ENCODE data around the gene IGSF3.

GRCh38 chr1:116545359-116545705 is 122.2 kb downstream of the IGSF3 start:
- TF ChIP-seq CTCF (conservative IDR thresholded peaks at IDR 0.05 in 1 of 2, IDR thresholded peaks at IDR 0.05 in 1 of 2; ENCODE audit: low read depth in 1 of 2, low read length in 2 of 2): no peak
- TF ChIP-seq EZH2 (IDR thresholded peaks at IDR 0.05; ENCODE audit: low read length, missing control alignments): no peak
